NCI-H2107 treated with DMSO at 0.1 percent for 48 hours (cell line): ENCODE data around the gene DRGX.

Experiments used
- DNase-seq: peaks from one replicate; lab custom pipeline; 2025; ENCODE audit not compliant: unreplicated experiment; lab: John Stamatoyannopoulos, UW

DRGX gene

DNA sequence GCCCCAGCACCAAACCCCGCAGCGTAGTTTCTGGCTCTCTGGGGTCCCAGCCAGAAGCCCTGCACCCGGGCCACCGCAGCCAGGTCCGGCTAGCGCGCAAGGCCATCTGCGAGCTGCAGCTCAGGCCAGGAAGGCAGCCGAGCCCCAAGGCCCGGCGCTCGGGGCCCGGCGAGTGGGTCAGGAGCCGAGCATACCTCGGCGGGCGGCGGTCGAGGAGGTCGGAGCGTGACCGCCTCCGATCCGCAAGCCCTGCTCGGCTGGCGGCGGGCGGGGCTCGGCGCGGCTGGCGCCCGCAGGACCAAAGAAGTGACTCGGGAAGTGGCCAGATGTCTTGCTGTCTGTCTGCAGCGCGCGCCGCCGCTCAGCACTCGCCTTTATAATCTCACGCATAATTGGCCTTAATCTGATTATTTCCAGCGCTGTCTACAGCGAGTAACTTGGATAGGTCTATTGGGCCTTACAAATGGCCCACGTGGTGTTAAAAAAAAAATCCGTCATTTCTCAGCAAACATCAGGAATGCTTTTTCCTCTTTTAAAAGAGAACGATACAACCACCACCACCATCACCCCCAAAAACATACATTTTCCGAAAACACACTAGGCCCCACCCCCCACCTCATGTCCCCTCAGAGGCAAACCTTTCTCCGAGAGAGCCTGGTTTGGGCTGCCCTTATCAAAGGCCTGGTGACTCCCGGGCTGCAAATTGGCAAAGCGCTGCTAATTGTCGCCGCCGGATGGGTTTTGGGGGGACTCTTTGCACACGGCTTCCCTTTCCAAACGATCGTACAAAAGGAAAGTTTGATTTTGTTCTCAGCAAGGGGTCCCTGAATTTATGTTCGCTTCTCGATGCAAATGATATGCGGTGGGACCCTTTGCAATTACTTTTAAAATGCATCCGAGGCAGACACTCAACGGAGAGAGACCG, at the start of gene DRGX:
DRGX (minus strand) TSS at position 349 of the 925 bp plus-strand sequence. CDS start 649 bp downstream, outside the sequence.
- no peak for DNase-seq

DNA sequence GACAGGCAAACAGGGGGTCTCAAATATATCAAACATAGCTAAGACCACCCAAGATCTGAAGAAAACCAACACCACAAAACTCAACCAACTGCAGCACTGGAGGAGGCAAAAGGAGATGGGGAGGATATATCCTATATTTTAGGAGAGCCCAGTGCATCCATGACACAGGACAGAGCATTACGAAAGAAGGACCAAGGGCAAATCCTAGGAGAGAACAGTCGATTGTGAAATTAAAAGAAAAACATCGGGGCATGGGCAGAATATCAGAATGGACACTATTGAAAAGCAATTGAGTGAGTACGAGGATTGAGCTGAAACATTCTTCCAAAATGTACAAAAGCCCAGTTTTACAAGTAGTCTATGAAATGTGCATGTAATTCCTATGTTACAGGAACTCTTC, 48.5 kb upstream of the DRGX start:
- DNase-seq: no peak

DNA sequence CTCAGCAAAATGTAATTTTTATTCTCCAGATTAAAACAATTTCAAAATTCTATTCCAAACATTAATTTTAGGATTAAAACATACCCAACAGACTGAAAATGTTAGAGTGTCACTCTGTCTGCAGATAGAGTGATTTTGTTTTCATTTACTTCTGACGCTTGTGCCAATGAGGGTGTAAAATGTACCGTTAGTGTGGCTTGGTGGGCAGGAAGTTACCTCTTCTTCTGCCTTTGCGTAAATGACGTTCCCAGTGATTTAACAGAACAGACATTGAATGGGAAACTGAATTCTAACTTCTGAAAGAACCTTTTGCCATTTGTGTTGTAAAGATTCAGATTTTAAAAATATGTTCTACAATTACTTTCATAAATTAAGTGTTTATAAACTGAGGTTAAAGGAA, 47.0 kb upstream of the DRGX start:
- no peak for DNase-seq

DNA sequence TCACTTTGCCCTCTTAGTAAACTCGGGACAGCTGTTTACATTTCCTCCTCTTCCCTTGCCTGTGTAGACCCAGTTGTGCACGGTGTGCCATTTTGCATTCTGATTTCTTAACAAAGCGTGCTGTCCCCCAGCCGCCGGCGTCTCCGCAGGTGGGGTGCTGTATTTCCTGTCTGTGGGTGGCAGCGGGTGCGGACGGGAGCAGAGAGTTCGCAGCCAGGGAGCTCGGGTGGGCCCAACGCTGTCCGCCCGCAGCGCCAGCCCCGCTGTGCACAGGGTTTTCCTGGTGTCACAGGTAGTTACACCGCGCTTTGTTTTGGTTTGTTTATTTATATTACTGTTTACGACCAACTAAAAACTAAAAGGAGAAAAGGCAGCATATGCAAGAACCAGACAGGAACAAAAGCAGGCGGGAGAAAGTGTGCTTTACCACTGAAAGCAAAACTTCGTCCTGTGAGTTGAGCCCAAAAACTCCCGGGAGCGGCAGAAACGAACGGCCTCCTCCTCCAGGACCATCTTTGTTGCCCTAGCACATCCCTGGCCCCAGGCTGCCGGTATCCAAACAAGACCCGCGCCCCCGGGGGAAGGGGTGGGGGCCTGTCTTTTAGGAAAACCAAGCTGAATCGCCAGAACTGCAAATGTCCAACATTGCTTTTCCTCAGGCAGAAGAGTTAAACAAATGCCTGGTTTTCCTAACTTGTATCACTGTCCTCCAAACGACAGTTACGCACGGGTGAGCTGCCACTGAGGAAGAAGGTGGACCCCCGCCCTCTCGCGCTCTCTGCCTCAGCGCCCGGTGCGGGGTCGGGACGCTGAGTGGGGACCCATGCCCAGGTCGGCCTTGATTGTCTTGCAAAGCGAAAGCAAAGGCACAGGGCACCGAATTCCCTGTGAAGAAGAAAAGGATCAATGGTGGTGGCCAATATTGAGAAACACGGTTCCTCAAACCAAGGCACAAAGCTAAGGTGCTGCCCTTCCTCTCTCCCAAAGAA, 45.9 kb upstream of the DRGX start:
- no peak for DNase-seq

DNA sequence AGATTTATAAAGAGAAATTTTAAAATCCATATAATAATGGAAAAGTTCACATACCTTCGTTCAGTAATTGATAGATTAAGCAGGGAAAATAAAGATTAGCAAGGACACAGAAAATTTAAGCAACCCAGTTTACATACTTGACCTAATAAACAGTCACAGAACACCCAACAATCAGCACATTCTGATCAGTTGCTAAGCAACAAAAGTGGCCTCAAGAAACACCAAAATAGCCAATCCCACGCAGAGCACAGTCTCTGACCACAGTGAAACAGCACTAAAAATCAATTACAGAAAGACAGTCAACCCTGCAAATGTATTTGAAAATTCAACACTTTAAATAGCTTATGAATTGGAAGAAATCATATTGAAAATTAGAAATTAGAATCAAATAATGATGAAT, 39.3 kb upstream of the DRGX start:
- DNase-seq: no peak

DNA sequence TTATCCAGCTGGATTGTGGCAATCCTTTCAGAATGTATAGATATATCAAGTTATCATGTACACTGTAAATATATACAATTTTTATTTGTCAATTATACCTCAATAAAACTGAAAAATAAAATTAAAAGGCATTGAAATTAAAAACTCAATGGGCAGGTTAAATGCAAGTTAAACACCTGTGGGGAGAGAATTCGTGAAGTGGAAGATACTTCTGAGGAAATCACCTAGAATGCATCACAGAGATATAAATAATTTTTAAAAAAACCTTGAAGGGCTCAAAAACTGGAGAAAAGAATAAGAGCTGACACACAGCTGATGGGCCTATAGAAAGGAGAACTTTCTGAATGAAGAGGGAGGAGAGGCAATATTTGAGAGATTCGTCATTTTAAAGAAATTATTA, 37.2 kb upstream of the DRGX start:
- no peak for DNase-seq

DNA sequence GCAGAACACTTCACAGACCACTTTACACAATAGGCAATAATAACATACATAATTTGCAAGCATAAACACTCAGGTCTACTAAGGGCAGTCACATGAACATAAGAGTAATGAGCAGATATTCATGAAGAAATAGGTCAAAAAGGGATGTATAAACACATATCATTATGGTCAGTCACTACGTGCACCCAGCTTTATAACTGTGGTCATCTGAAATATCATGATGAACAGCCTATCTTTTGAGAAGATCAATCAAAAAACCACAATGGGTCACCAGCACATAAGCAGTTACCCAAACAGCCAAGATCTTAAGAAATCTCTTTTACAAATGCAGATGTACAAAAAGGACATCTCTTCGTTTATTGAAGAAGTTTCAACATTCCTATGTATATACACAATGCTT, 35.5 kb upstream of the DRGX start:
- DNase-seq: no peak

DNA sequence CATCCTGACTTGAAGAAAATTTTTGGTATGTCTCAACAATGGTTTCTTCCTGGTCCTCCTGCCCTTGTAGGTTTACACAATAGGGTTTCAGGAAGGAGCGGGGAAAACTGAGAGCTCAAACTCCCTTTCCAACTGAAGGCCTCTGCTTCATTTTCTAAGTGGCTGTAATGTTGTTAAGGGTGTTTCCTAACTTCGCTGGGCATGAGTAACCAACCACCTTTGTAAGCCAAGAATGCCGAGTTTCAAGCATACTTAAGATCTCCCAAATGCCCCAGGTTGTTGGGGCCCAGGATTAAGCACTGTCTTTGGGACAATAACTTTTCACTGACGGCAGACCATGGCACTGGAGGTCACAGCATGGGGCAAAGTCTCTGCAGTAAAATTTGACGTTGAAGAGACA, 33.6 kb upstream of the DRGX start:
- DNase-seq: no peak

DNA sequence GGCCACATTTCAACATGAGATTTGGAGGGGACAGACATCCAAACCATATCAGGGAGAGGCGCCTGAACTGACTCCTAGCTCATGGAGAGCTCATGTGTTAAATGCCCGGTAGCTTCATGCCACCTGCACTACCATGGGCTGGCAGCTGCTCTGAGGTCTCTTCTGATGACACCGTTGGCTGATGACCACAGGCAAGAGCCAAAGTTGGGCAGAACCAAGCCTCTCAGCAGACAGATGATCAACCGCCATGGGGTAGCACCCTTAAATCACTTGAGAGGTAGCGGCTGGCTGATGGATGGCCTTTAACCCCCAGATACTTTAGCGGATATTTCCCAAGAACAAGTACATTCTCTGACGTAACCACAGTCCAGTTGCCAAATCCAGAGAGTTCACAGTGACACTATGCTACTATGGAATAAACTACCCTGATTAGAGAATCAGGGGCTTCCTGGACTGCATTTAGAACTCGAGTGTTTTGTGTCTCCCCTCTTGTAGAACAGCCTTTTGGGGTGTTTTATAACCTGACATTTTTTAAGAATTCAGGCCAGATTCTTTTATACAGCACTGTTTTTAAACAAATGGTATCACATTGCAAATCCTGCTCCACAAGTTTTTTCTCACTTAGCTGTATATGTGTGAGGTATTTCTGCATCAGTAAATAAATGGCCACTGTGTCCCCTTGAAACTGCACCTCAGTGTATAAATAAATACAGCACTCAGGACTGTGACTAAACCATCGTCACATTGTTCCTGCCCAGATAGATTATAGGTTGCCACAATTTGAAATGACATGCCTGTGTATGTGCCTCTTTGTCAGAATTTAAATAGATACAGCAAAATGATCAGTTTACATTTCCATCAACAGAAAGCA, 30.8 kb upstream of the DRGX start:
- no peak for DNase-seq

DNA sequence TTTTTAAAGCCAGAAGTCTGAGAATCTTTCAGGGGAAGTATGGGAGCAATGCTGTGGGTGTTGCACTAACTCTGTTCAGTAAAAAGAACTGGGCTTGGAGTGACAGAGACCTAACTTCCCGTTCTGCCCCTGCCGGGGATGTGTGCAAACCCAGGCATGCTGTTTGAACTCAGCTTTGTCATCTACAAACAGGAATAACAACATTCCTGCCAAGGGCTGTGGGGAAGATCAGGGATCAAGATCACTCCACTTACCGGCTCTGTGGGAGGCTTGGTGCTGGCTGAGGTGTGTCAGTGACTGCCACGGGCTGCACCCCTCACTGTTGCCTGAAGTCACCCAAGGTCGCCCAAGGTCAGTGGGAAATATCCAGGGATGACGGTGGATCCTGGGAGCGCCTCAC, 23.1 kb upstream of the DRGX start:
- no peak for DNase-seq

DNA sequence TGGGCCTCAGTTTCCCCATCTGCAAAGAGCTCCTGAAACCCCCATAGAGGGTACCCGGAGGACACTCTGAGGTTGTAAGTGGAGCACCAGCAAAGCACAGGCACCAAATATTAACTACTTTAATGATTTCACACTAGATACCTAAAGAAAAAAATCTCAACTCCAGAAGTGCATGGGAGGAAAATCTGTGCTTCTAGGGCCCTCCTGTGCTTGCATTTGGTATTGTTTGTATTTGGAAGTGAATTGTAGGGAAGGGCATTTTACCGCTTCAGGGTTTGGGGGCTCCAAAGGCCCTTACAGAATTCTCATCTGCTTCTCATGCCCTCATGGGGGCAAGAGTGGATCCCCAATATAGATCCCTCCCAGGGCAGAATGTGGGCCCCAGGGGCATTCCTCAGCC, 22.4 kb upstream of the DRGX start:
- DNase-seq: no peak

DNA sequence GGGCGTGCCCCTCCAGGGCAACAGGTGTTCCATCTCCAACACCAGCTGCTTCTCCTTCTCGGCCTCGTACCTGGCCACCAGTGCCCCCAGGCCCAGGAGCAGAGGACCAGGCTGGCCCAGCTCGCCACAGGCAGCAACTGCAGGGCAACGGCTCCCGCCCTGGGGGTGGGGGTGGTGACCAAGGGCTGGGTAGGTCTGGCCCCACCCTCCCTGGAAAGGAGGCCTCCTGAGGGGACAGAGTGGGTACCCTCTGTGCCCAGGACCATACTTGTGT, 22.1 kb upstream of the DRGX start:
- DNase-seq: no peak

DNA sequence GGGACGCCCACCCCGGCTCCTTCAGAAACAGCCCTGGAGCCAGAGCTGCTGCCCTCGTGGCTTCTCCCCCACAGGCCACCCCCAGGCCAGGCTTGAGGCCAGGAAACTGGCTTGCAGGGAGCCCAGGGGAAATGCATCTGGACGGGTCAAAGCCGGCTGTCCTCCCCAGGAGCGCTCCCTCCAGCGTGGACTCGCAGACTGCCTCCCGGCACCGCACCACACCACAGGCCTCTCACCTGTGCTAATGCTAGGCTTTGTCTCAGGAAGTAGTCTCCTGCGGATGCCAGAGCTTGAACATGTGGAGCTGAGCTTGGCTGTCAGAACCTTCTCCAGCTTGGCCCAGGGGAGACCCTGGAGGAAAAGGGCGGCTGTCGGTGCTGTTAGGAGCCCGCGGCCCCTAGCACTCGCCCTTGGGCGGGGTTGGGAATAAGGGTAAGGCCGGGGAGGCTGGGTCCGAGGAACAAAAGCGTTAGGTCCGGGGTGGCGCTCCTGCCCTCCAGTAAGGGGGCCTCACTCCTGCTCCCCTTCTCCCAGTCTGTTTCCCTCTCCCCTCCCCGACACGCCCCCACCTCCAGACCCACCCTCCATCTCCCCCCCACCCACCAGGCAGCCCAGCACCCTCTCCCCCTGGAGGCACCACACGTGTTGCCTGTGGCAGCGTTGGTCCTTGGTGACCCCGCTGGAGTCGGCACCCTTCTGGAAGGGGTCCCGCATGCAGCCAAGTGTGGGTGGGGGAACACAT, 21.6 kb upstream of the DRGX start:
- DNase-seq: no peak

DNA sequence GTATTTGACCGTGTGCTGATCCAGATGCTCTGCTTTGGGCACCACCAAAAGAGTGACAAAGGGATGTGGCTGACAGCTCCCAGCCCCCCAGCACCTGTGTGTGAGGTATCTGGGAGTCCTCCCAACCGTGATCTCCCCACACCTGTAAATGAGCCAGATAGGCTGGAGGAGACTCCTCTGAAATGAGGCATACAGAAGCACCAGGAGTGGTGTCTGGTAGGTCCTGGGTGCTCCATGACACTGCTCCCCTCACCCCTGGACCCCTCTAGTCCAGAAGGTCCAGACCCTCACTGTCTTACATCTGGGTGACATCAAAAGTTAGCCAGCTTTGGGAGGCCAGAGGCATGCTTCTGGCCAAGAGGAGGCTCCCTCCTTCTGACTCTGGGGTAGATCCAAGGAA, 20.0 kb upstream of the DRGX start:
- no peak for DNase-seq

DNA sequence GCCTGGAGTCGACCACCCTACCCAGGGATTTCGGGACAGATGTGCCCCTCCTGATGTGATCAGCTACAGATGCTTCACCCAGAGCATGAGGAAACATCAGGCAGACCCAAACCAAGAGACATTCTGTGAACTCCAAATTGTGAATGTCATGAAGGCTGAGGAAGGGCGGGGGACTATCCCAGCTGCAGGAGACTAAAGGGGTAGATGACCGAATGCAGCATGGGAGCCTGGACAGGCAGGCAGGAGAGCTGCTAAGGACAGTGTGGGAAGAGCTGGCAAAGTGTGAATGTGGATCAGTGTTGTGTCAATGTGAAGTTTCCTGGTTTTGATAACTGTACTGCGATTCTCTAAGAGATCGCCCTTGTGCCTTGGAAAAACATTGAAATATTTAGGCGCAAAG, 19.2 kb upstream of the DRGX start:
- DNase-seq: no peak

DNA sequence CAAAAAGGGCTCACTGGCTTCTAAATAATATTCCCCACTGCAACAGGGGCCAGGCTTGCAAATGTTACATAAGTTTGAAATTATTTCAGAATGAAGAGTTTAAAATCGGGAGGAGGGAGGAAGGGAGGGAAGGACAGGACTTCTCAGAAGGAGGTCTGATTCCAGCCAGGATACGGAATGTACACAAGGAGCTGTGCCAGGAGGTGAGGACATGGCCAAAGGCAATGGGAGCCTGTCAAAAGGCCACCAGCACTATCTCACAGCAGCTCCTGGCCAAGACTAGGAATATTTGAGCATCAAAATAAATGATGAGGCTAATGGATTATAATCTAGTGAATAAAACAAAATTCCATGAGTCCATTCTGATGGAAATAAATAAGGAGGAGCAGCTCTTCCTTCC, 18.6 kb upstream of the DRGX start:
- no peak for DNase-seq

DNA sequence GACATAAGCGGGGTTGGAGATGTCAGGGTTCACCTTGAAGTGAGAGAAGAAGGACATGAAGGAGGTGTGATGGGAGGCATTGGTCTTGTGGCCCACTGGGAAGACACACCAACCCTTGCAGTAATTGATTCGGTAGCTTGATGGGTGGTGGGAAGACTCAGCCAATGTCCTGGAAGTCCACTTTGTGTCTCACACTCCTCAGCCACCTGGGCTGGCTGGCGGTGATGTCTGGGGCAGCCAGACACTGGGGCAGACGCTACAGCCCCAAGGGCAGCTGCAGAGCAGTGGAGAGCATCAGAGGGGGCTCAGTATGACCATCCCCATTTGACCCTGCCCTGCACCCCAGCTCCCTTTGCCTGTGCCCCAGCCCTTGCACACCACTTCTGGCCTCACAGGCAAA, 16.7 kb upstream of the DRGX start:
- DNase-seq: no peak

DNA sequence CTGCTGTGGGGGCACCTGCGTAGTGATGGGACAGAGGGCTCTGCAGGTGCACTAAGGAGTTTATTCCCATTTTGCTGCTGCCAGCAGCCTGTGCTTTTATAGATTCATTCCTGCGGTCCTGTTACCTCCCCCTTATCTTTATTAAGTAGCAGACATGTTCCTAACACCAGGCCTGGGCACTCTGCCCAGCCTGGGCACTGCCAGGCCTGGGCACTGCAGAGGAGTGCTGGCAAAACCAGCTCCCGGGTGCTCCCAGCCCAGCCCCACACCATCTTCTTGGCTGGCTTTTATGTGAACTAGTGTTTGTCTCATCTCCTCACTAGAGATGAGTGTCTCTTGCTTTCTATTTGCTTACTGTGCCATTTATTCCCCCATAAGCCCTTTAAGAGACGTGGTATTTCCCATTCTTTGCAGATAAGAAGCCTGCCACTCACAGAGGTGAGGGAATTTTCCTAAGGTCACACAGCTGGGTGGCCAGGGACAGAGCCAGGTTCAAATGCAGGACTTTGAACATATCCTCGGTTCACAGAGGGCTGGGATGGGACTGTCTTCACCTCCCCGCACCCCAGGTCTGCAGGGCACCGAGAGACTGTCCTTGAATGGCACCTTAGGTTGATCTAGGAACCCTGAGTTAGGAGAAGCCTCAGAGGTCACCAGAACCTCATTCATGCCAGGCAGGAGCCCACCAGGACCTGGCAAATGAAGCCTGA, 14.6 kb upstream of the DRGX start:
- DNase-seq: no peak

DNA sequence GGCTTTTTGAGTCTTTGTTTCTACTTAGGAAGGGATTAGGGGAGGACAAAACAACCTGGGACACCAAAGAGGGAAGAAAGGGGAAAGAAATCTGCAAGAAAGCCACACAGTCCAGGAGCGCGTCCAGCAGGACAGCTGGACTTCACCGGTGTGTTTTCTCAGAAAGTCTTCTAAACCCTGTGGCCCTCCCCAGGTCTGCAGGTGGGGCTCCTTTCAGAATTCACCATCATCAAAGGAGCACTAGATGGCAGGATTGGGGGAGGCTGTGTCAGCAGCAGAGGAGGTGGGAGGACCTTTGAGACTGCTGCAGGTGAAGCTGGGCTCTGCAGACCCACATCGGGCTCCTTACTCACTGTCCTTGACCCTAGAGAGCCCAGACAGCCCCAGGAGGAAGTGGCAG, 13.9 kb upstream of the DRGX start:
- DNase-seq: no peak
